HEK293T (cell line): Measurements from ENCODE around the gene GLIS2.

ENCODE experiments used
- CTCF ChIA-PET: fragments of 350-600 bp; formaldehyde crosslinking; extraction: SDS; loops from one replicate; lab custom pipeline; 2021; ENCODE audit warnings: antibody characterized with exemption, inconsistent platforms; lab: Yijun Ruan, JAX
- POLR2A ChIA-PET: fragments of 350-600 bp; formaldehyde crosslinking; extraction: SDS; loops from one replicate; lab custom pipeline; 2020; ENCODE audit warnings: antibody characterized with exemption, inconsistent platforms; lab: Yijun Ruan, JAX
- DNase-seq: peaks from one replicate; pipeline ENCODE4 v3.0.0; 2012; ENCODE audit warnings: mixed read lengths; ENCODE audit errors: extremely low spot score
- ARNT ChIP-seq: fragments of 450-650 bp; IDR thresholded peaks from 2 replicates; pipeline ENCODE4 v1.6.1; 2017; ENCODE audit warnings: mild to moderate bottlenecking
- BHLHE40 ChIP-seq: fragments of 450-650 bp; IDR thresholded peaks from 2 replicates; pipeline ENCODE4 v1.6.1; 2016; ENCODE audit warnings: mild to moderate bottlenecking, moderate library complexity, borderline replicate concordance
- CTBP1 ChIP-seq: fragments of 450-650 bp; IDR thresholded peaks from 2 replicates; pipeline ENCODE4 v1.6.1; 2016; ENCODE audit warnings: borderline replicate concordance
- ELF4 ChIP-seq: fragments of 450-650 bp; IDR thresholded peaks from 2 replicates; pipeline ENCODE4 v1.6.1; 2017; ENCODE audit warnings: antibody characterized with exemption
- FOXA1 ChIP-seq: fragments of 450-650 bp; IDR thresholded peaks from 2 replicates; pipeline ENCODE4 v1.6.1; 2016; ENCODE audit warnings: mild to moderate bottlenecking
- FOXK2 ChIP-seq: fragments of 450-650 bp; IDR thresholded peaks from 2 replicates; pipeline ENCODE4 v1.6.1; 2016; ENCODE audit warnings: mild to moderate bottlenecking
- FOXM1 ChIP-seq: fragments of 450-650 bp; IDR thresholded peaks from 2 replicates; pipeline ENCODE4 v1.6.1; 2017; ENCODE audit warnings: mild to moderate bottlenecking, borderline replicate concordance
- HDGF ChIP-seq: fragments of 450-650 bp; IDR thresholded peaks from 2 replicates; pipeline ENCODE4 v1.6.1; 2017; ENCODE audit warnings: antibody characterized with exemption, borderline replicate concordance
- L3MBTL2 ChIP-seq: fragments of 450-650 bp; conservative IDR thresholded peaks from 2 replicates; pipeline ENCODE4 v1.6.1; 2016; ENCODE audit warnings: mild to moderate bottlenecking
- LEF1 ChIP-seq: fragments of 450-650 bp; IDR thresholded peaks from 2 replicates; pipeline ENCODE4 v1.6.1; 2017; ENCODE audit warnings: mild to moderate bottlenecking, borderline replicate concordance
- NFRKB ChIP-seq: fragments of 450-650 bp; IDR thresholded peaks from 2 replicates; pipeline ENCODE4 v1.6.1; 2016; ENCODE audit warnings: mild to moderate bottlenecking, moderate library complexity
- SP1 ChIP-seq: fragments of 450-650 bp; IDR thresholded peaks from 2 replicates; pipeline ENCODE4 v1.6.1; 2017
- SUZ12 ChIP-seq: fragments of 450-650 bp; IDR thresholded peaks from 2 replicates; pipeline ENCODE4 v1.6.1; 2016; ENCODE audit warnings: mild to moderate bottlenecking
- TARDBP ChIP-seq: fragments of 450-650 bp; IDR thresholded peaks from 2 replicates; pipeline ENCODE4 v1.6.1; 2016
- ZNF384 ChIP-seq: fragments of 450-650 bp; IDR thresholded peaks from 2 replicates; pipeline ENCODE4 v1.6.1; 2016
- TF ChIP-seq, protein P1 (sequence below): fragments of 450-650 bp; IDR thresholded peaks from 2 replicates; pipeline ENCODE4 v1.6.1; 2016

The GLIS2 gene

DNA sequence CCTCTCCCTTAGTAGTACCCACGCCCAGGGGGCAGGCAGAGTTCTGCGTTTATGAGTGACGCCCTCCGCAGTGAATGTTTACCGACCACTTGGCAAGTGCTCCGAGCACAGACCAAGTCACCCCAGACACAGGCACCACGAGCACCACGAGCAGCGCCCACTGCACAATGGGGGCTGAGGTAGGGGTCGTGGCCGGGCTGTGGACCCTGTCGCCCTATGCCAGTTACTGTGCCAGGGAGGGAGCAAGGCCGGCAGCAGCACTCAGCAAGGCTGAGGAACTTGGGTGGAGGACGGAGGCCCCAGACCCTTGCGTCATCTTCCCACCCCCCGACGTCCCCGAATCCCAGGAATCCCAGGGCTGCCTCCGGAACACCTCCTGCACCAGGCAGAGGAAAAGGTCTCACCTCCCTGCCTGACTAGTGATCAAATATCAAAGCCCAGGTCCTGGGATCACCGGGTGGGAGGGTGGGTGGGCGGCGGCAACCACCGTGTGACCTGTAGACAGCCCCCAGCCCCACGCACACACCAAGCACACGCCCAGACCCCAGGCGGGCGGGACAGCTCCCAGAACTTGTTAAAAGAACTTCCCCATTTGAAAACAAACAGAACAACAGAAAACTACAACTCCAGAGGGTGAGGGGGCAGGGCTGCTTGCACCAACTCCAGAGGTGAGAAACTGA lies 61.2 kb downstream of the GLIS2 start:
- ChIA-PET CTCF (interaction anchor here (0.7 kb wide), 1 partner anchor 18 kb away, joined by 4 read pairs; no protein-coding TSS in a partner anchor), POLR2A (no interaction called here)
- TF ChIP-seq TARDBP (no peak), ELF4 (no peak), FOXA1 (no peak), SP1 (no peak), L3MBTL2 (no peak), NFRKB (no peak), BHLHE40 (no peak), FOXK2 (no peak), ARNT (no peak), LEF1 (no peak), FOXM1 (no peak), CTBP1 (no peak), ZNF384 (no peak), HDGF (no peak), SUZ12 (no peak)
- TF ChIP-seq, protein P1, sequence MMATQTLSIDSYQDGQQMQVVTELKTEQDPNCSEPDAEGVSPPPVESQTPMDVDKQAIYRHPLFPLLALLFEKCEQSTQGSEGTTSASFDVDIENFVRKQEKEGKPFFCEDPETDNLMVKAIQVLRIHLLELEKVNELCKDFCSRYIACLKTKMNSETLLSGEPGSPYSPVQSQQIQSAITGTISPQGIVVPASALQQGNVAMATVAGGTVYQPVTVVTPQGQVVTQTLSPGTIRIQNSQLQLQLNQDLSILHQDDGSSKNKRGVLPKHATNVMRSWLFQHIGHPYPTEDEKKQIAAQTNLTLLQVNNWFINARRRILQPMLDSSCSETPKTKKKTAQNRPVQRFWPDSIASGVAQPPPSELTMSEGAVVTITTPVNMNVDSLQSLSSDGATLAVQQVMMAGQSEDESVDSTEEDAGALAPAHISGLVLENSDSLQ: no peak
- no peak for DNase-seq

- ChIA-PET POLR2A (no interaction called here), CTCF (interaction anchor here (0.7 kb wide), 1 partner anchor 18 kb away, joined by 4 read pairs; no protein-coding TSS in a partner anchor)
- no peak for DNase-seq
- no peak for TF ChIP-seq LEF1
- no peak for TF ChIP-seq CTBP1
- TF ChIP-seq BHLHE40: no peak
- TF ChIP-seq SUZ12: no peak
- no peak for TF ChIP-seq FOXM1
- no peak for TF ChIP-seq SP1
- TF ChIP-seq, protein P1: no peak
- TF ChIP-seq HDGF: no peak
- no peak for TF ChIP-seq FOXK2
- no peak for TF ChIP-seq FOXA1
- no peak for TF ChIP-seq NFRKB
- no peak for TF ChIP-seq TARDBP
Measured at GRCh38 chr16:4377573-4378154, 61.8 kb downstream of the GLIS2 start.

GRCh38 chr16:4378161-4378666 lies 62.3 kb downstream of the GLIS2 start:
- ChIA-PET POLR2A (no interaction called here), CTCF (interaction anchor here (0.6 kb wide), 1 partner anchor 40 kb away, joined by 3 read pairs; no protein-coding TSS in a partner anchor)
- no peak for DNase-seq
- no peak for TF ChIP-seq LEF1
- TF ChIP-seq ARNT: no peak
- TF ChIP-seq FOXM1: no peak
- TF ChIP-seq SP1: no peak
- TF ChIP-seq NFRKB: no peak
- TF ChIP-seq ZNF384: no peak

GRCh38 chr16:4378999-4379690 lies 63.3 kb downstream of the GLIS2 start:
- ChIA-PET CTCF (interaction anchor here (0.6 kb wide), 1 partner anchor 41 kb away, joined by 3 read pairs; no protein-coding TSS in a partner anchor), POLR2A (no interaction called here)
- DNase-seq: no peak
- TF ChIP-seq FOXA1: no peak
- TF ChIP-seq CTBP1: no peak
- no peak for TF ChIP-seq L3MBTL2
- TF ChIP-seq NFRKB: no peak
- no peak for TF ChIP-seq TARDBP
- no peak for TF ChIP-seq SP1
- TF ChIP-seq ELF4: no peak
- no peak for TF ChIP-seq SUZ12
- no peak for TF ChIP-seq FOXK2
- no peak for TF ChIP-seq HDGF
- TF ChIP-seq, protein P1: no peak
- TF ChIP-seq ZNF384: no peak
- no peak for TF ChIP-seq FOXM1
- no peak for TF ChIP-seq LEF1
- no peak for TF ChIP-seq BHLHE40

DNA sequence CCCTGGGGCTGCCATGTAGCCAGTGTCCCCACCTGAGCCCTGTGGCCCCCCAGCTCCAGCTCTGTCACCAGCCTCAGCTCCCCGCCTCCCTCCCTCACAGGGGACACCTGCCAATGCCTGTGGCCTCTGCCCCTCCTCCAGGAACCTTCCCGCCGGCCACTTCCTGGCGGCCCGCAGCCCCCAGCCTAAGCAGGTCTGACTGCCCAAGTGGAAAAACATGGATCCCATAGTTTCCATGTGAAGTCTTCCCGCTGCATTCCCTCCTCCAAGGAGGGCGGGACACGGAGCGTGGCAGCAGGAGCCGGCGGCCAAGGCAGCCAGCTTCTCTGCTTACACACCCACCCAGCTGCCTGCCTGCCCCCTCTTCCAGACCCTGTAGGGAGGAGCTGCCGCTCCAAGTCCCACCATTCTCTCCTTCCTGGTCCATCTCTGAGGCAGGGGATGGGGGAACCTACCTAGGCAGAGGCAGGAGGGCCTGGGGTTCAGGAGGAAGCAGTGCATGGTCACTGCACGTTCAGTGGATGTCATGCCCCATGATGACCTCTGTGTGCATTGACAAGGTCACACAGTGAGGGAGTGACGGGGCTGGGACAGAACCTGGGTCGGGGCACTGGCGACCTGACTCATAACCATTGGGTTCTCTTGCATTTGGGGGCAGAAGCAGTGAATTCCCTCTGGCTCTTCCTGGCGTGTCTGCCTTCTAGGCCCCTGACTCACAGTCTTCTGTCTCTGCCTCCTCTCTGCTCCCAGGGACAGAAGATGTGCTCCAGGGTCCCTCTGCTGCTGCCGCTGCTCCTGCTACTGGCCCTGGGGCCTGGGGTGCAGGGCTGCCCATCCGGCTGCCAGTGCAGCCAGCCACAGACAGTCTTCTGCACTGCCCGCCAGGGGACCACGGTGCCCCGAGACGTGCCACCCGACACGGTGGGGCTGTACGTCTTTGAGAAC lies 64.5 kb downstream of the GLIS2 start:
- CTCF ChIA-PET: no interaction called here
- no peak for DNase-seq
- no peak for TF ChIP-seq FOXK2
- no peak for TF ChIP-seq FOXA1
- TF ChIP-seq NFRKB: no peak
- TF ChIP-seq TARDBP: no peak
- TF ChIP-seq CTBP1: no peak
- no peak for TF ChIP-seq BHLHE40
- TF ChIP-seq ARNT: no peak
- no peak for TF ChIP-seq FOXM1
- no peak for TF ChIP-seq ELF4
- no peak for TF ChIP-seq LEF1
- TF ChIP-seq, protein P1: no peak
- no peak for TF ChIP-seq SP1
- no peak for TF ChIP-seq HDGF
- TF ChIP-seq ZNF384: no peak
- TF ChIP-seq SUZ12: no peak
- no peak for TF ChIP-seq L3MBTL2
- POLR2A ChIA-PET: no interaction called here
